Lower leg skin (tissue), 4 donors: Measurements from ENCODE around the gene ATAD3A. TPM values are rescaled to one million over a fixed set of nuclear protein-coding genes. Genes with fewer than 3 reads are reported as not detected.

Experiments
- DNase-seq, 2 donors: peaks; one replicate each; pipeline ENCODE4 v3.0.0-alpha.2; 2019; ENCODE audit warnings: low spot score in 2 of 2
- H3K4me3 ChIP-seq: fragments of 200-600 bp; sonication (generic); 2 replicates; pipeline ENCODE4 v1.5.1; 2017; ENCODE audit warnings: mild to moderate bottlenecking, low read depth; ENCODE audit not compliant: poor library complexity, severe bottlenecking
- POLR2A ChIP-seq, 2 donors: fragments of 450-650 bp; IDR thresholded peaks; one replicate each; pipeline ENCODE4 v1.6.1; 2016 to 2017; ENCODE audit warnings: antibody characterized with exemption in 2 of 2, mild to moderate bottlenecking in 1 of 2, moderate library complexity in 1 of 2
- WGBS, 2 donors: methylation state at CpG; one replicate each; pipeline ENCODE4 v1.1.5; 2018; 5-methylcytosine and 5-hydroxymethylcytosine counted together
- intact Hi-C: fragments of 100-400 bp; cut with DNase I; formaldehyde crosslinking; loops from one replicate; pipeline ENCODE4 v1.15.0; 2023; ENCODE audit warnings: low total_unique reads
- total RNA-seq, 4 donors: library from RNA; depleted of rRNA; stranded (reverse); fragments of >200 nt; gene quantifications; one replicate each; pipeline ENCODE4 v1.1.0, GENCODE V29; 2016
- TF ChIP-seq, protein P1 (sequence below), 3 donors: fragments of 450-650 bp; IDR thresholded peaks; one replicate each; pipeline ENCODE4 v1.5.1; 2016; ENCODE audit warnings: antibody characterized with exemption in 3 of 3, mild to moderate bottlenecking in 3 of 3, moderate library complexity in 2 of 3

The ATAD3A gene
- total RNA-seq, 4 donors from 2014 or later = 23.2 to 33.3 (median 26.9) TPM

DNA sequence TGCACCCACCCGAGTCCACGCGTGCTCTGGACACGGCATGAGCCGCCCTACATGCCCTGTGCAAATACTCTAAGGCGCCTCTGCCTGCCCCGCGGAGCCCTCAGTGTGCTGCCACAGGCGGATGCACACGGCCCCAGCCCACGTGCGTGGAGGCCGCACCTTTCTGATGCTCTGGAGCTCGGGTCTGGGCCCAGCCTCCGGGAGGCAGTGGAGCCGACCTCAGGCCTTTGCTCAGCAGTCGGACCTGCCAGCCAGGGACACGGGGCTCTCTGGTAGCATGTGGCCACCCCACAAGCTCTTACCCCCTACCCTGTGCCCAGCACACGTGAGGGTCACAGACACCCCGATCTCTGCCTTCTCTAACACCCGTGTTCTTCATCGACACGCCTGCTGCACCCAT lies 26.4 kb downstream of the ATAD3A start:
- WGBS, 2 donors = 89 to 91% methylated on average over 17 to 23 of the region's 23 CpGs

DNA sequence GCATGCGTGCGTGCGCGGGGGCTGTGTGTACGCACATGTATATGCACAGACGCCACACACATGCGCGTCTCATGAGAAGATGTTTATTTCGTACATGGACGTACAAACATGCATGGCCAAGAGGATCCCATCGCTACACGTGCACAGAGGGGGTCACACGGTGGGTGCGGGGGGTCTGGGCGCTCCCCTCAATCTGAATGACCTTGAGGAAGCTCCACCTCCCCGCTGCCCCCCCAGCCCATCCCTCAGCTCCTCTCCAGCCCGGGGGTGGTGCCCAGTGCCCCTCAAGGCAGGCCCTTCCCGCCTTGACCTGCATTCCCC lies 27.0 kb downstream of the ATAD3A start:
- no peak for DNase-seq
- no peak overlapping the region for H3K4me3 ChIP-seq
- 82 to 83% methylated on average over 15 to 18 of the region's 18 CpGs for WGBS, 2 donors
- intact Hi-C loops = no loop called here
- TF ChIP-seq POLR2A (IDR thresholded peaks at IDR 0.05) = no peak
- TF ChIP-seq, protein P1, sequence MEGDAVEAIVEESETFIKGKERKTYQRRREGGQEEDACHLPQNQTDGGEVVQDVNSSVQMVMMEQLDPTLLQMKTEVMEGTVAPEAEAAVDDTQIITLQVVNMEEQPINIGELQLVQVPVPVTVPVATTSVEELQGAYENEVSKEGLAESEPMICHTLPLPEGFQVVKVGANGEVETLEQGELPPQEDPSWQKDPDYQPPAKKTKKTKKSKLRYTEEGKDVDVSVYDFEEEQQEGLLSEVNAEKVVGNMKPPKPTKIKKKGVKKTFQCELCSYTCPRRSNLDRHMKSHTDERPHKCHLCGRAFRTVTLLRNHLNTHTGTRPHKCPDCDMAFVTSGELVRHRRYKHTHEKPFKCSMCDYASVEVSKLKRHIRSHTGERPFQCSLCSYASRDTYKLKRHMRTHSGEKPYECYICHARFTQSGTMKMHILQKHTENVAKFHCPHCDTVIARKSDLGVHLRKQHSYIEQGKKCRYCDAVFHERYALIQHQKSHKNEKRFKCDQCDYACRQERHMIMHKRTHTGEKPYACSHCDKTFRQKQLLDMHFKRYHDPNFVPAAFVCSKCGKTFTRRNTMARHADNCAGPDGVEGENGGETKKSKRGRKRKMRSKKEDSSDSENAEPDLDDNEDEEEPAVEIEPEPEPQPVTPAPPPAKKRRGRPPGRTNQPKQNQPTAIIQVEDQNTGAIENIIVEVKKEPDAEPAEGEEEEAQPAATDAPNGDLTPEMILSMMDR (IDR thresholded peaks at IDR 0.05) = no peak

More for the DNA sequence above, 26.4 kb downstream of the ATAD3A start:
- TF ChIP-seq POLR2A (IDR thresholded peaks at IDR 0.05) = no peak
- TF ChIP-seq, protein P1 (IDR thresholded peaks at IDR 0.05) = no peak
- DNase-seq = no peak
- no peak overlapping the region for H3K4me3 ChIP-seq
- intact Hi-C loops = no loop called here

DNA sequence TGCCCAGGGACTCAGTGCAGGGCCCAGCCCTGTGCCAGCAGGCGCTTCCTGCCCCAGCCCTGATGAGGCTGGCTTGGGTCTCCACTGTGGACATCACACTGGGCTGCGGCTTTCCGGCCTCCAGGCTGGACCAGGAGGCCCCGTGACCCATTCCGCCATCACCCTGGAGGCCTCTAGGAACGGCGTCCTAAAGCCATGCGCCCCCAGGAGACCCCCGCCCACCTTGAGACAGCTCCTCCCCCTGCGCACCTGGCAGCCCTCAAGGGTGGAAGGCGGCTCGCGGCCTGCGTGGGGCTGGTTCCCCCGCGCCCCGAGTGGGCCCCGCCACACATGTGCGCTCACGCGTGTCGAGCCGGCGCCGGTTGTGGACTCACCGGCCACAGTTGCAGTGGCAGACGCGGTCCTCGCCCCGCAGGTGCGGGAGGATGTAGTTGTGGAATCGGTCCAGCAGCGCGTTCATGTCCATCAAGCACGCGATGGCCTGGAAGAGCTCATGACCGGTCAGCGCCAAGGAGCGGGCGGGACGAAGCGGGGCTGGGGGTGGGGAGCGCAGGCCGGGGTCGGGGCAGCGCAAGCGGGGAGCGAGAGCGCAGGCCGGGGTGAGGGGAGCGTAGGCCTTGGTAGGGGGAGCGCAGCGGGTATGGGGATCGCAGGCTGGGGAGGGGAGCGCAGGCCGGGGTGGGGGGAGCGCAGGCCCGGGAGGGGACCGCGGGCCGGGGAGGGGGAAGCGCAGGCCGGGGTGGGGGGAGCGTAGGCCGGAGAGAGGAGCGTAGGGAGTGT lies 27.5 kb downstream of the ATAD3A start:
- H3K4me3 ChIP-seq = peak overlapping the region; percentile 3
- TF ChIP-seq, protein P1 (IDR thresholded peaks at IDR 0.05) = no peak
- no peak for TF ChIP-seq POLR2A (IDR thresholded peaks at IDR 0.05)
- intact Hi-C loops = loop anchor here (5.0 kb wide), 1 partner anchor 1833 kb away; no protein-coding TSS in a partner anchor
- 11 to 17% methylated on average over 23 to 43 of the region's 66 CpGs for WGBS, 2 donors
- DNase-seq = no peak

DNA sequence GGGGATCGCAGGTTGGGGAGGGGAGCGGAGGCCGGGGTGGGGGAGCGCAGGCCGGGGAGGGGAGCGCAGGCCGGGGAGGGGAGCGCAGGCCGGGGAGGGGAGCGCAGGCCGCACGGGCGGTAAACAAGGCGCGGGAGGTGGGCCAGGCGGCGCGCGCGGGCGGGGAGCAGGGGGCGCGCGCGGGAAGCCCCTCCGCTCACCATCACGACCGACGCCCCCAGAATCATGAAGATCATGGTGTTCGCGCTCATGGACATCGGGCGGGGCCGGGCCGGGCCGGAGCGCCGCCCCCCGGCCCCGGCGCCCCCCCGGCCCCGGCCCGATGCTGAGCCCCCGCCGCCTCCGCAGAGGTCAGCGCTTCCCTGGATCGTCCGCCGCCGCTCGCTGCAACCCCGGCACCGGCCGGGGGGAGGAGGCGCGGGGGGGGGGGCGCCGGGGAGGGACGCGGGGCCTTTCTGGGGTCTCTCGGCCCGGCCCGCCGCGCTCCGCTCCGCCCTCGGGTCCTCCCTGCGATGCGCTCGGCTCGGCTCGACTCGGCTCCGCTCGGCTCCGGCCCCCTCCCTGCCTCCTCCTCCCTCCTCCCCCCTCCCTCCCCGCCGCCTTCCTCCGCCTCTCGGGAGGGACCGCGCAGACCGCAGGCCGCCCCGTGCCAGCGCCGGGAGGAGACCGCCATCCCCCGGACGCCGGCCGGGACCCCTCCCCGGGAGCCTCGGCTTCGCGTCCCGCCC lies 28.3 kb downstream of the ATAD3A start, which contains the start of gene TMEM240:
TSS of gene TMEM240 (minus strand) at position 535 of the 728 bp plus-strand sequence. CDS start at position 257, 278 bp downstream.
- 2% methylated on average over 45 to 52 of the region's 100 CpGs for WGBS, 2 donors
- H3K4me3 ChIP-seq = peak within 1 kb of the TSS; percentile 3
- TF ChIP-seq POLR2A (IDR thresholded peaks at IDR 0.05) = no peak
- TF ChIP-seq, protein P1 (IDR thresholded peaks at IDR 0.05) = no peak
- DNase-seq = peak; percentile 53 to 94
- intact Hi-C loops = loop anchor here (5.0 kb wide), 1 partner anchor 1832 kb away; no protein-coding TSS in a partner anchor

DNA sequence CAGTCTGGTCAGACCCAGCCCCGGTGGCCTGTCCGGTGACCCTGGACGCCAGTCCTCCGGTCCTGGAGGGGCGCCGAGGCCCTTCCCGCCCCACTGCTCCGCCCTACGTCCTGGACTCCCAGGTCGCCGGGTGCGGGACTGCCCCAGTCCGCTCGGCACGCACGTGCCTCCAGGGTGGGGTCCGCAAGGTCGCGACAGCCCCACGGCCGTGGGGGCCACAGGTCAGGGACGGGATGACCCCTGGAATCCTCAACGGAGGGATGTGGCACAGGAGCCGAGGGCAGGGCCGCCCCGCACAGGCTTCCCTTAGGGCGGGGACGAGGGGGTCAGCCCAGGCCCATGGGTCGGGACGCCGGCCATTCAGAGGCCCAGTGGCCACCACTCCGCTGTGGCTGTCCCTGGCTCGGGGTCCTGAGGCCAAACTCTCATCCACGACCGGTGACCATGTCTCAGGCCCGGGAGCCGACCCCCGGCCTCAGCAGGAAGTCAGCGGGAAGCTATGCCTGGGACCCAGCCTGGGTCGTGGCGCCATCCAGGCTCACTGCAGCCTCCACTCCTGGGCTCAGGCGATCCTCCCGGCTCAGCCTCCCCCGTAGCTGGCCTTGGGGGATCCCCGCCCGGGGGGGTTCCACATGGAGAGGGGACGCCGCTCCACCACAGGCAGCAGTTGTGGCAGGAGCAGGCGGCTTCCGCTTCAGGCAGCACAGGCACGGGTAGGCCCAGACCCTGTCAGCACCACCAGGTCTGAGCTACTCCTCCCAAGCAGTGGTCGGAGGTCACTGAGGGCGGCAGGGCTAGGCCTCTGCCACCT lies 29.1 kb downstream of the ATAD3A start:
- H3K4me3 ChIP-seq = no peak overlapping the region
- DNase-seq = no peak
- intact Hi-C loops = loop anchor here (5.0 kb wide), 1 partner anchor 1831 kb away; no protein-coding TSS in a partner anchor
- WGBS, 2 donors = 55 to 57% methylated on average over 33 to 52 of the region's 53 CpGs
- TF ChIP-seq, protein P1 (IDR thresholded peaks at IDR 0.05) = no peak
- no peak for TF ChIP-seq POLR2A (IDR thresholded peaks at IDR 0.05)
